Stimulated activated CD4-positive, alpha-beta T cell treated with anti-CD3 and anti-CD28 coated beads, TNF-alpha, amount 100 ng/mL, for 24 hours (primary cell): Measurements from ENCODE around the gene PCBP3.

Experiments
- DNase-seq, 3 experiments: peaks; one replicate each; pipeline ENCODE4 v3.0.0-alpha.2; 2020; ENCODE audit warnings: low read depth in 3 of 3

Gene PCBP3

GRCh38 chr21:45724994-45725843, 81.7 kb downstream of the PCBP3 start:
- no peak for DNase-seq

- no peak for DNase-seq
Measured at GRCh38 chr21:45725844-45726200, 82.3 kb downstream of the PCBP3 start.

GRCh38 chr21:45726438-45726837, 82.9 kb downstream of the PCBP3 start:
- no peak for DNase-seq

- DNase-seq, result no peak
Measured at GRCh38 chr21:45727390-45727789, 83.9 kb downstream of the PCBP3 start.

GRCh38 chr21:45735259-45736000, 91.9 kb downstream of the PCBP3 start:
- no peak for DNase-seq

GRCh38 chr21:45736042-45736689, 92.6 kb downstream of the PCBP3 start:
- no peak for DNase-seq

- no peak for DNase-seq
Measured at GRCh38 chr21:45736690-45737484, 93.4 kb downstream of the PCBP3 start.

- DNase-seq, result no peak
Measured at GRCh38 chr21:45737485-45738166, 94.1 kb downstream of the PCBP3 start.

GRCh38 chr21:45739218-45740087, 95.9 kb downstream of the PCBP3 start:
- no peak for DNase-seq

GRCh38 chr21:45740088-45740440, 96.5 kb downstream of the PCBP3 start:
- no peak for DNase-seq

GRCh38 chr21:45740491-45741357, 97.2 kb downstream of the PCBP3 start:
- no peak for DNase-seq

GRCh38 chr21:45741691-45742090, 98.2 kb downstream of the PCBP3 start:
- no peak for DNase-seq

GRCh38 chr21:45742247-45742646, 98.7 kb downstream of the PCBP3 start:
- DNase-seq, result no peak

GRCh38 chr21:45745256-45745655, 101.7 kb downstream of the PCBP3 start:
- no peak for DNase-seq

GRCh38 chr21:45747233-45747766, 103.8 kb downstream of the PCBP3 start:
- DNase-seq, result no peak

GRCh38 chr21:45747802-45748445, 104.4 kb downstream of the PCBP3 start:
- DNase-seq, result no peak

- DNase-seq, result no peak
Measured at GRCh38 chr21:45748593-45748992, 105.1 kb downstream of the PCBP3 start.

- no peak for DNase-seq
Measured at GRCh38 chr21:45749974-45750373, 106.4 kb downstream of the PCBP3 start.

- no peak for DNase-seq
Measured at GRCh38 chr21:45750936-45751335, 107.4 kb downstream of the PCBP3 start.
